ENCODE data around the gene CYP46A1.

CYP46A1 gene

DNA sequence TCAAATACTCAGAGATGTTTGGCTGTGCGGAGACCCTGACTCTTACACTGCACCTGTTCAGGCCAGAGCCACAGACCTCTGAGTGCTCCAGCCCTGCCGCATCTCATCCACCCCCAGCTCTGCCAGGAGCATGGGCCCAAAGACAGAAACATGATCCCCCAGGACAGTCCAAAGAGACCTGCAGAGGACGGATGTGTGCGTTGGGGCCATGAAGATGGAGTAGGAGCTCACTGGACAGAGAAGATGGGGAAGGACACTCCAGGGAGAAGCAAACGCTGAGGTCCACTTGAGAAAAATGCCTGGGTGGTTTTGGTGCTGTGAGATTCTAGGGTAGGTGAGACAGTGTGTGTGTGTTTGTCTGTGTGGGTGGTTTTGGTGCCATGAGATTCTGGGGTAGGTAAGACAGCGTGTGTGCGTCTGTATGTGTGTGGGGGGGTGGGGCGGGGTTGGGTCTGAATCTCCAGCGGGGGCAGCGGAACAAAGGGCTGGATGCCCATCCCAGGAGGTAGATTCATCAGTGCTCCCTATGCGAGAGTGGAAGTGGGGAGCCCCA, 40.0 kb upstream of the CYP46A1 start:
- H3K4me1 ChIP-seq (ENCODE audit: control extremely low read depth in 1 of 4, control insufficient read depth in 4 of 4, insufficient read depth in 4 of 4, low read length in 3 of 4) = peaks cover 0 to 13% (median 6%) of the 10 kb centered on the region in 4 experiments
- H3K4me3 ChIP-seq (ENCODE audit: control insufficient read depth in 1 of 7, extremely low read depth in 1 of 7, insufficient read depth in 4 of 7, low read depth in 2 of 7, low read length in 6 of 7) = no peak overlapping the region
- WGBS (ENCODE audit: insufficient coverage) = 96% methylated on average over 8 of the region's 11 CpGs

DNA sequence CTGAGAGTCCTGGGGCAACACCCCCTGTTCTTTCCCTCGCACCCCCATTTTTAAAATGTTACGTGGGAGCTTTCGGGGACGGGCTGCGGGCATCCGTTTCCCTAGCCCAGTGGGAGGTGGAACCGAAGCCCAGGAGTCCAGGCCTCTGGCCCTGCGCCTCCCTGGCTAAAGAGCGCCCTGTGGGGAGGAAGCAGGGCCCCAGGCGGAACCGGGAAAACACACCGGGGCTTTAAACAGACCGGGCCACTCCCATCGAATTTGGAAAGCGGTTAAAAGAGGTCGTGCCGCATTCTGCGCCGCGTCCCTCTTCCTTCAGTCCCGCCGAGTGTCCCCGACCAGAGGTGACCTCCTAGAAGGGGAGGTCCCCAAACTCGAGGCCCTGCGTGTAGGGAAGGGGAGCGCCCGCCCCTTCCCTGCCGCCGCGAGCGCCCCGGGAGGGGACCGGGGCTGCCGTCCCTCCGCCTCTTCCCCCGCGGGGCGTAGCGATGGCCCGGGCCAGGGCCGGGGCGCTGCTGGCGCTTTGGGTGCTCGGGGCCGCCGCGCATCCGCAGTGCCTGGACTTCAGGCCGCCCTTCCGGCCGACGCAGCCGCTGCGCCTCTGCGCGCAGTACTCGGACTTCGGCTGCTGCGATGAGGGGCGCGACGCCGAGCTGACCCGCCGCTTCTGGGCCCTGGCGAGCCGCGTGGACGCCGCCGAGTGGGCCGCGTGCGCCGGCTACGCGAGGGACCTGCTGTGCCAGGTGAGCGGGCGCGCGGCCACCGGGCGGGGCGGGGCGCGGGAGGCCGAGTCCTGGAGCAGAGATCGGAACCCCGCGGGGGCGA, 39.2 kb upstream of the CYP46A1 start, which contains the start of gene HHIPL1:
Gene HHIPL1, plus strand, starts transcription at position 407 of the 822 bp plus-strand sequence. Its CDS starts 79 bp downstream, at position 486.
- CTCF ChIA-PET = interaction anchor here (1.4 kb wide), 1 partner anchor 11 kb away, joined by 3 read pairs; no protein-coding TSS in a partner anchor
- peak within 1 kb of the TSS in 6 of 7 experiments; percentile 6 to 52 (median 26) for H3K4me3 ChIP-seq (ENCODE audit: control insufficient read depth in 1 of 7, extremely low read depth in 1 of 7, insufficient read depth in 4 of 7, low read depth in 2 of 7, low read length in 6 of 7)
- 7% methylated on average over 87 of the region's 91 CpGs for WGBS (ENCODE audit: insufficient coverage)

More for the DNA sequence above, 40.0 kb upstream of the CYP46A1 start:
- H3K27ac ChIP-seq (ENCODE audit: insufficient read depth in 1 of 2, low read depth in 1 of 2, low read length in 2 of 2, poor library complexity in 1 of 2, severe bottlenecking in 2 of 2) = no peak overlapping the region
- no peaks in the 10 kb centered on the region for H3K9me3 ChIP-seq (ENCODE audit: control extremely low read depth in 1 of 5, control insufficient read depth in 4 of 5, insufficient read depth in 2 of 5, low read depth in 1 of 5, low read length in 4 of 5)
- ChIA-PET POLR2A (no interaction called here), CTCF (interaction anchor here (1.4 kb wide), 1 partner anchor 12 kb away, joined by 3 read pairs; no protein-coding TSS in a partner anchor)
- no peaks in the 10 kb centered on the region for H3K36me3 ChIP-seq (ENCODE audit: control insufficient read depth in 4 of 4, insufficient read depth in 4 of 4, low read length in 3 of 4)
- peaks cover 0 to 49% (median 21%) of the 10 kb centered on the region in 5 experiments for H3K27me3 ChIP-seq (replicated peaks in 2 of 5; ENCODE audit: control insufficient read depth in 4 of 5, insufficient read depth in 5 of 5, low read length in 4 of 5)
- no peak for DNase-seq

DNA sequence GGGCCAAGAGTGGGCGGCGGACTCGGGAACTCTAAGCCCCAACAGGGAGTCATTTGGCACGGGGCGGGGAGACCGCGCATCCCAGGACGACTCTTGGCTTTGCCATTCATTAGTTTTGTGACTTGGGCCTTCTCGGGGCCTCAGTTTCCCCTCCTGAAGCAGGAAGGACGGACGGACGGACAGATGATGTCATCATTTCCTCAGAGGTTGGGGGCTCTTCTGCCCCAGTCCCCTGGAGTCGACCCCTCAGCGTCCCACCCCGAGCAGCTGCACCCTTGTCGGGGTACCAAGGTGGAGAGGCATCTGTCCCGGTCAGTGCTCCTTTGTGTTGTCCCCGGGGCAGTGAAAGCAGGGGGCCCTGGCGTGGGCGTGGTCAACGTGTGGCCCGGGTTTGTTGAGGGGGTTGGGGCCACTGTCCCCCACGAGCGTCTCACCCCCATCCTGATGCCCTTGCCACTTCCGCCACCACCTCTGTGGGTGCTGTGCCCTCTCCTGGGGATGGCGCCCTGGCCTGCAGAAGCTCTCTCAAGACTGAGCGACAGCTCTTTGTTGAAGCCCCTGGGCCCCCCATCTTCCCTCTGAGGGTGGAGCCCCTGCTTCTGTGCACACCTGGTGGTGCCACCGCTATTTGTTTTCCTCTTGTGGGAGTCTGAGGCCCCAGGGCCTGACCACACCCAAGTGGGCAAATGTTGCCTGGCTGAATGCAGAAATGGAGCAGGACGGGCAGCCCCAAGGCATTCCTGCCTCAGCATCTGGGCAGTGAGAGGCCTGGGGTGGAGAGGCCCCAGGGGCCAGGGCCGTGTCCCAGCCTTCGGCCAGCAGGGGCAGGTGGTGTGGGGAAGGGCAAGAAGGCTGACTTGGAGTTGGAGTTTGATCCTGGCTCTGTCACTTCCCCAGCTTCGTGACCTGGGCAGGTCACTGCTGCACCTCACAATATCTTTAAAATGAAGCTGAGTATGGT, 38.3 kb upstream of the CYP46A1 start:
- H3K27ac ChIP-seq (ENCODE audit: insufficient read depth in 1 of 2, low read depth in 1 of 2, low read length in 2 of 2, poor library complexity in 1 of 2, severe bottlenecking in 2 of 2) = no peak overlapping the region
- H3K9me3 ChIP-seq (ENCODE audit: control extremely low read depth in 1 of 5, control insufficient read depth in 4 of 5, insufficient read depth in 2 of 5, low read depth in 1 of 5, low read length in 4 of 5) = no peaks in the 10 kb centered on the region
- H3K36me3 ChIP-seq (ENCODE audit: control insufficient read depth in 4 of 4, insufficient read depth in 4 of 4, low read length in 3 of 4) = no peaks in the 10 kb centered on the region
- ChIA-PET CTCF (interaction anchor here (2.1 kb wide), 1 partner anchor 13 kb away, joined by 5 read pairs; no protein-coding TSS in a partner anchor), POLR2A (no interaction called here)
- peak overlapping the region in 3 of 7 experiments; percentile 10 to 50 (median 13) for H3K4me3 ChIP-seq (ENCODE audit: control insufficient read depth in 1 of 7, extremely low read depth in 1 of 7, insufficient read depth in 4 of 7, low read depth in 2 of 7, low read length in 6 of 7)
- DNase-seq = no peak
- H3K4me1 ChIP-seq (ENCODE audit: control extremely low read depth in 1 of 4, control insufficient read depth in 4 of 4, insufficient read depth in 4 of 4, low read length in 3 of 4) = peaks cover 0 to 13% (median 6%) of the 10 kb centered on the region in 4 experiments
- 46% methylated on average over 23 of the region's 32 CpGs for WGBS (ENCODE audit: insufficient coverage)
- H3K27me3 ChIP-seq (replicated peaks in 2 of 5; ENCODE audit: control insufficient read depth in 4 of 5, insufficient read depth in 5 of 5, low read length in 4 of 5) = peaks cover 0 to 60% (median 21%) of the 10 kb centered on the region in 5 experiments

More for the DNA sequence above, 39.2 kb upstream of the CYP46A1 start, which contains the start of gene HHIPL1:
- Histone ChIP-seq H3K9me3 (ENCODE audit: control extremely low read depth in 1 of 5, control insufficient read depth in 4 of 5, insufficient read depth in 2 of 5, low read depth in 1 of 5, low read length in 4 of 5) (no peaks in the 10 kb centered on the region), H3K27me3 (replicated peaks in 2 of 5; ENCODE audit: control insufficient read depth in 4 of 5, insufficient read depth in 5 of 5, low read length in 4 of 5) (peaks cover 0 to 53% (median 21%) of the 10 kb centered on the region in 5 experiments), H3K27ac (ENCODE audit: insufficient read depth in 1 of 2, low read depth in 1 of 2, low read length in 2 of 2, poor library complexity in 1 of 2, severe bottlenecking in 2 of 2) (no peak within 1 kb of the TSS), H3K4me1 (ENCODE audit: control extremely low read depth in 1 of 4, control insufficient read depth in 4 of 4, insufficient read depth in 4 of 4, low read length in 3 of 4) (peaks cover 0 to 13% (median 6%) of the 10 kb centered on the region in 4 experiments), H3K36me3 (ENCODE audit: control insufficient read depth in 4 of 4, insufficient read depth in 4 of 4, low read length in 3 of 4) (no peaks in the 10 kb centered on the region)
- DNase-seq = no peak
- POLR2A ChIA-PET = no interaction called here

DNA sequence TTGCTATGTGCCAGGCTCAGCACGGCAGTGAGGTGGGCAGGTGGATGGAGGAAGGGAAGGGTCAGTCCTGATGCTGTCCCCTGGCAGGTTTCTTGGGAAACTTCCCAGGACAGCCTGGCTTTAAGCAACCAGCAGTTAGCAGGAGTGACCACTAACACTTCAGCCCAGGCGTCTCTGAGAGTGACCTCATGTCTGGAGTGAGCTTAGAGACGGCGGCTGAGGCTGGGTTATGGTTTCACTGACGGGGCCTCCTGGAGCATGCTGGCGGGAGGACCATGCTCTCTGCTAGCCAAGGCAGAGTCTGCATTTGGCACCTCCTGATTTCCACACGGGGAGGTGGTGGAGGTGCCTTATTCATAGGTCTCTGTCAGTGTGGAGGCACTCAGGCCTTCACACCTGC, 36.7 kb upstream of the CYP46A1 start:
- CTCF ChIA-PET = interaction anchor here (1.4 to 2.1 kb wide), 2 partner anchors 9 to 11 kb away, joined by 4 to 5 read pairs; no protein-coding TSS in a partner anchor
- no peak for DNase-seq
- H3K27me3 ChIP-seq (replicated peaks in 2 of 5; ENCODE audit: control insufficient read depth in 4 of 5, insufficient read depth in 5 of 5, low read length in 4 of 5) = peaks cover 0 to 68% (median 21%) of the 10 kb centered on the region in 5 experiments
- no peaks in the 10 kb centered on the region for H3K36me3 ChIP-seq (ENCODE audit: control insufficient read depth in 4 of 4, insufficient read depth in 4 of 4, low read length in 3 of 4)
- H3K27ac ChIP-seq (ENCODE audit: insufficient read depth in 1 of 2, low read depth in 1 of 2, low read length in 2 of 2, poor library complexity in 1 of 2, severe bottlenecking in 2 of 2) = no peak overlapping the region
- POLR2A ChIA-PET = no interaction called here
- no peak overlapping the region for H3K4me3 ChIP-seq (ENCODE audit: control insufficient read depth in 1 of 7, extremely low read depth in 1 of 7, insufficient read depth in 4 of 7, low read depth in 2 of 7, low read length in 6 of 7)
- no peaks in the 10 kb centered on the region for H3K9me3 ChIP-seq (ENCODE audit: control extremely low read depth in 1 of 5, control insufficient read depth in 4 of 5, insufficient read depth in 2 of 5, low read depth in 1 of 5, low read length in 4 of 5)
- H3K4me1 ChIP-seq (ENCODE audit: control extremely low read depth in 1 of 4, control insufficient read depth in 4 of 4, insufficient read depth in 4 of 4, low read length in 3 of 4) = peaks cover 0 to 13% (median 6%) of the 10 kb centered on the region in 4 experiments
- 89% methylated on average over 7 of the region's 7 CpGs for WGBS (ENCODE audit: insufficient coverage)

DNA sequence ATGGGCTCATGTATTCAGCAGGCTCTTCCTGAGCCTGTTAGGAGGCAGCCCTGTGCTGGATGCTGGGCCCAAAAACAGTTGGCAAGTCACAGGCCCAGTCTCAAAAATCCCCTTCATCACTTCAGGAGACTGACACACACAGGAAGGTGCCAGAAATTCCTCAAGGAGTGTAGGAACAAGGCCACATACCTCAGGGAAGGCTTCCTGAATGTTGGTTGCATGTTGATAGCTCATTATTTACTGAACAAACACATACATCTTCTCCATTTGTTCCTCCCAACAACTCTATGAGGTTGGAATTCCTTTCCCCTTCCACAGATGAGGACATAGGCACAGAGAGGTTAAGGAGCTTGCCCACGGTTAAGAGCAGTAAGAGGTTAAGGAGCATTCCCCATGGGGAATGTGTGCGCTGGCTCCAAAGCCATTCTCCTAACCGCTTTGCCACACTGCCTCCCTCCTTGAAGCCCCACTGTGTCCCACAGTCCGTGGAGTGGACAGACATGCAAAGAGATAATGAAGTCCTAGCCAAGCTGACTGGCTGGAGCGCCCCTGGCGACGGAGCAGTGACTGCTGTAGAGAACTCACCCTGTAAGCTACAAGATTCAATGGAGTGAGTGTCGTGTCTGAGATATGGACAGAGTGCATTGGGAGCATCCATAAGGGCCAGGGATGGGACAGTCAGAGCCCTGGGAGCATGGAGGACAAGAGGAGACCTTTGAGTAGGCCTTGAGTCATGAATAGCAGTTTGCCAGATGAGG, 35.9 kb upstream of the CYP46A1 start:
- no peaks in the 10 kb centered on the region for H3K9me3 ChIP-seq (ENCODE audit: control extremely low read depth in 1 of 5, control insufficient read depth in 4 of 5, insufficient read depth in 2 of 5, low read depth in 1 of 5, low read length in 4 of 5)
- DNase-seq = no peak
- peaks cover 0 to 13% (median 6%) of the 10 kb centered on the region in 4 experiments for H3K4me1 ChIP-seq (ENCODE audit: control extremely low read depth in 1 of 4, control insufficient read depth in 4 of 4, insufficient read depth in 4 of 4, low read length in 3 of 4)
- WGBS (ENCODE audit: insufficient coverage) = 91% methylated on average over 6 of the region's 8 CpGs
- no peaks in the 10 kb centered on the region for H3K36me3 ChIP-seq (ENCODE audit: control insufficient read depth in 4 of 4, insufficient read depth in 4 of 4, low read length in 3 of 4)
- CTCF ChIA-PET = interaction anchor here (1.4 to 2.1 kb wide), 2 partner anchors 9 to 10 kb away, joined by 4 to 5 read pairs; no protein-coding TSS in a partner anchor
- POLR2A ChIA-PET = no interaction called here
- no peak overlapping the region for H3K4me3 ChIP-seq (ENCODE audit: control insufficient read depth in 1 of 7, extremely low read depth in 1 of 7, insufficient read depth in 4 of 7, low read depth in 2 of 7, low read length in 6 of 7)
- no peak overlapping the region for H3K27ac ChIP-seq (ENCODE audit: insufficient read depth in 1 of 2, low read depth in 1 of 2, low read length in 2 of 2, poor library complexity in 1 of 2, severe bottlenecking in 2 of 2)
- H3K27me3 ChIP-seq (replicated peaks in 2 of 5; ENCODE audit: control insufficient read depth in 4 of 5, insufficient read depth in 5 of 5, low read length in 4 of 5) = peaks cover 0 to 66% (median 21%) of the 10 kb centered on the region in 5 experiments

DNA sequence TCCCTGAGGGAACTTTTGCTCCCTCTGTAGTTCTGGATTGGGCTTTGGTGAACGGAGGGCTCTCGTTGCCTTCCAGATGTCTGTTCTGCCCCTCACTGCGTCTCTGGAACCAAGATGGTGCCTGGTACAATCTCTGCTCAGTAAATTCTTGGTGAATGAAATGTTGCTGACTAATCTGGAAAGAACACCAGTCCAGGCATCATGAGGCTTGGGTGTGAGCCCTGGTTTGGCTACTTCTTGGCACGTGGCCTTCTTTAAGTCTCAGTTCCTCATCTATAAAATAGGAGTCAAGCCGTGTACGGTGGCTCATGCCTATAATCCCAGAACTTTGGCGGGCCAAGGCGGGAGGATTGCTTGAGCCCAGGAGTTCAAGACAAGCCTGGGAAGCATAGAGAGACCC, 34.9 kb upstream of the CYP46A1 start:
- Histone ChIP-seq H3K27me3 (replicated peaks in 2 of 5; ENCODE audit: control insufficient read depth in 4 of 5, insufficient read depth in 5 of 5, low read length in 4 of 5) (peaks cover 0 to 62% (median 16%) of the 10 kb centered on the region in 5 experiments), H3K4me1 (ENCODE audit: control extremely low read depth in 1 of 4, control insufficient read depth in 4 of 4, insufficient read depth in 4 of 4, low read length in 3 of 4) (peaks cover 0 to 13% (median 6%) of the 10 kb centered on the region in 4 experiments), H3K4me3 (ENCODE audit: control insufficient read depth in 1 of 7, extremely low read depth in 1 of 7, insufficient read depth in 4 of 7, low read depth in 2 of 7, low read length in 6 of 7) (no peak overlapping the region), H3K9me3 (ENCODE audit: control extremely low read depth in 1 of 5, control insufficient read depth in 4 of 5, insufficient read depth in 2 of 5, low read depth in 1 of 5, low read length in 4 of 5) (no peaks in the 10 kb centered on the region), H3K27ac (ENCODE audit: insufficient read depth in 1 of 2, low read depth in 1 of 2, low read length in 2 of 2, poor library complexity in 1 of 2, severe bottlenecking in 2 of 2) (no peak overlapping the region), H3K36me3 (ENCODE audit: control insufficient read depth in 4 of 4, insufficient read depth in 4 of 4, low read length in 3 of 4) (no peaks in the 10 kb centered on the region)
- ChIA-PET POLR2A (interaction anchor here (0.6 kb wide), 1 partner anchor 918 kb away, joined by 3 read pairs; no protein-coding TSS in a partner anchor), CTCF (no interaction called here)
- DNase-seq = no peak
- WGBS (ENCODE audit: insufficient coverage) = 94% methylated on average over 8 of the region's 8 CpGs
